Activated CD4-positive, alpha-beta T cell treated with anti-CD3 and anti-CD28 coated beads for 36 hours (primary cell): ENCODE data around the gene MEGF11. TPM values are rescaled to one million over a fixed set of nuclear protein-coding genes. Genes with fewer than 3 reads are reported as not detected.
"Not testable (repeated sequence)": the region's sequence is repeated elsewhere in the genome, so short reads cannot be mapped to it uniquely, and the experiment has no call there.

Source experiments
- ATAC-seq: fragments of 200-7000 bp; cut with Tn5 transposase; one replicate; pipeline ENCODE4 v1.10.0; 2021; ENCODE audit warnings: mild to moderate bottlenecking, moderate library complexity
- CTCF ChIA-PET: fragments of 350-600 bp; sonication (Branson Sonifier 250); formaldehyde crosslinking; loops from one replicate; lab custom pipeline; 2021; ENCODE audit warnings: antibody characterized with exemption; lab: Charles Lee
- POLR2A ChIA-PET: fragments of 350-600 bp; sonication (Branson Sonifier 250); formaldehyde crosslinking; loops from one replicate; lab custom pipeline; 2021; ENCODE audit warnings: antibody characterized with exemption, inconsistent platforms; lab: Charles Lee
- DNase-seq: peaks from one replicate; pipeline ENCODE4 v3.0.0-alpha.2; 2020
- H3K27ac Mint-ChIP-seq: one replicate; pipeline ENCODE4 v1.8.0; 2021; ENCODE audit warnings: mixed read lengths
- H3K27me3 Mint-ChIP-seq: one replicate; pipeline ENCODE4 v1.8.0; 2021; ENCODE audit warnings: mixed read lengths
- H3K36me3 Mint-ChIP-seq: one replicate; pipeline ENCODE4 v1.8.0; 2021; ENCODE audit warnings: low read depth, mixed read lengths
- H3K4me1 Mint-ChIP-seq: one replicate; pipeline ENCODE4 v1.8.0; 2021; ENCODE audit warnings: mixed read lengths
- H3K4me3 Mint-ChIP-seq: one replicate; pipeline ENCODE4 v1.8.0; 2021; ENCODE audit warnings: mild to moderate bottlenecking, moderate library complexity, mixed read lengths
- H3K9me3 Mint-ChIP-seq: one replicate; pipeline ENCODE4 v1.8.0; 2021; ENCODE audit warnings: low read depth, mixed read lengths
- intact Hi-C, 2 experiments: fragments of 100-400 bp; cut with DNase I in 1 of 2; cut with micrococcal nuclease in 1 of 2; formaldehyde crosslinking; loops; one replicate each; pipeline versions ENCODE4 v1.14.2 to v1.15.1; 2022 to 2024; cut with DNase I, micrococcal nuclease
- total RNA-seq, 2 experiments: library from RNA; stranded (reverse); gene quantifications; one replicate each; pipeline ENCODE4 v1.2.3, GENCODE V29; 2021

MEGF11 gene
- total RNA-seq, 2 experiments from 2014 or later, result not detected

DNA sequence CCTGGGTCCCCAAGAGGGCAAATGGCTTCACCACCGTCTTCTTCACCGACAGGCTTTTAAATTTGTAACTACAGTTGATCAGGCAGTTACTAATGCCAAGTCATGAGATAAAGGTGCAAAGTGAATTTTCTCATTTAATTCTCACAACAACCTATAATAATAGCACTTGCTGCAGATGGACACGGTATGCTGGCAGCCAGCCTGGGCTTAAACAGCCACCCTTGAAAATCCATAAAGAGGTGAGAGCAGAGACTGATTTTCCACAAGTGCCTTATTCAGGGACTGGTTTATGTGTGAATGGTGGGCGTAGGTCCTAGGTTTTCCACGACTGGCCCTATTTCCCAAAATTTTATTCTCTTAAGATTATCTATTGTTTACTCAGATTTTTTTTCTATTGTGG lies 266.4 kb downstream of the MEGF11 start:
- Mint-ChIP-seq H3K27ac (no peak overlapping the region), H3K9me3 (no peaks in the 10 kb centered on the region), H3K36me3 (no peaks in the 10 kb centered on the region), H3K4me1 (peaks cover 4% of the 10 kb centered on the region), H3K4me3 (no peak overlapping the region), H3K27me3 (peaks cover 37% of the 10 kb centered on the region)
- ChIA-PET POLR2A (no interaction called here), CTCF (no interaction called here)
- intact Hi-C loops, result no loop called here
- no peak for ATAC-seq
- DNase-seq, result no peak

DNA sequence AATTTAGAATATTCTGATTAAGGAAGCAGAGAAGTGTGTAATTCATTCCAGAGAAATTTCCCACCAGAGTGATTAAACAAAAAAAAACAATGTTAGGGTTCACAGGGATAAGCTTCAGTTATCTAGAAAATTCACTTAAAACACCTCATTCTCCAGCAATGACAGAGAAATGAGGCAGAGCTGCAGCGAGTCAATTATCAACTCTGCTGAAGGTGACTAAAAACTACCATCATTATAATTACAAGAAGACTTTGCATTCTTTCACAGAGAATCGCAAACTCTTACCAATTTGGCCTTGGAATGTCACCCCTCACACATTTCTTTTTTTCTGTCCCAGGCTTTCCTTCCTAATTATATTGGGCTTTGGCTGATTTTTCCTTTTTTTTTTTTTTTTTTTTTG lies 267.1 kb downstream of the MEGF11 start:
- Mint-ChIP-seq H3K4me3 (no peak overlapping the region), H3K27ac (no peak overlapping the region), H3K36me3 (no peaks in the 10 kb centered on the region), H3K4me1 (peaks cover 7% of the 10 kb centered on the region), H3K27me3 (peaks cover 33% of the 10 kb centered on the region), H3K9me3 (no peaks in the 10 kb centered on the region)
- DNase-seq (no peak), ATAC-seq (no peak)
- CTCF ChIA-PET, result no interaction called here
- intact Hi-C loops, result no loop called here
- POLR2A ChIA-PET, result no interaction called here

DNA sequence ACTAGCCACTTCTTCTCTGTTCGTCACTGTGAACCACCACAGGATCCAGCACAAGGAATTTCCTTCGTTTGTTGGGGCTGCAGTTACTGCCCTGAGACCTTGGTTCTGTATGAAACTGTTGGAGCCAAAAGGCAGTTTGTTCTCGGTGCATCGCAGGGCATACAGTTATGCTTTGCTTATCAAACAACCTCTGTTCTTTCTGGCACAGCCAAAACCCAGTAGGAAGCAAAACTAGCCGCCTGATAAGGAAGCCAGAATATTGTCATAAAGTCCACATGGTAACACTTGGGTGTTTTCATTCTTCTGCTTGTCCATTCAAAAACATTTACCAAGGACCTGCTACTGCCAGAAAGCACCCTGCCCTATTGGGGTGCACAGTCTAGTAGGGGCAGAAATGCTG lies 268.2 kb downstream of the MEGF11 start:
- Mint-ChIP-seq H3K4me3 (no peak overlapping the region), H3K27ac (no peak overlapping the region), H3K36me3 (no peaks in the 10 kb centered on the region), H3K9me3 (no peaks in the 10 kb centered on the region), H3K4me1 (peaks cover 7% of the 10 kb centered on the region), H3K27me3 (peaks cover 35% of the 10 kb centered on the region)
- ATAC-seq (no peak), DNase-seq (no peak)
- intact Hi-C loops, result no loop called here
- ChIA-PET CTCF (interaction anchor here (0.6 to 0.7 kb wide), 2 partner anchors 282 to 413 kb away, joined by 3 read pairs; no protein-coding TSS in a partner anchor), POLR2A (no interaction called here)

DNA sequence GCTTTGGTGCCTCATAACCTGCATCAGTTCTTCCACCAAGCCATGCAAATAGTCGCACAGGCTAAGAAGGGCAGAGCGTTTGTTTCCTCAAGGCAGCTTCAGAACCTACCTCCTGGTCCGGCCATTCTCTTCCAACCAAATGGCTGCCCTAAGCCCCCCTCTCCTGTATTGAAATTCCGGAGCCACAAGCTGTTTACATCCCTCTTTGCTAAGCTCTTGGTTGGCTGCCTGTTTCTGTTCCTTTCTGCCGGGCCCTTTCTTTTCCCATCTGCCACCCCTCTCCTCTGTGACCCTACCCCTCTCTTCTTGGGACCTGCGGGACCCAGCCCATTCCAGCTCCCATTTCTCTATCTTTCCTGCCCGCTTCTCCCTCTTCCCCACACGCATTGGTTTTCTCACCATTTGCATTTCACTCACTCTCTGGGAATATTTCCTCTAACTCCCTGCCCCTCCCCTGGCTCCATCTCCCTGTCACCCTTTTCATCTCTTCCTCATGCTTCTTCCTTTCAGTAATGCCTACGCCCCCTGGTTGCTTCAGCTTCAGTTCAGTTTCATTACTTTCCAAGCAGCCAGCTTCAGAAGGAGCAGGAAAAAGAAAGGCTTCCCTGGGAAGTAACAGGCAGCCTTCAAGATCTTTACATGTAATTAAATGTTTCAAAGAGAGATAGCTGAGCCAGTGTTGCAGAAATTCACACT lies 270.8 kb downstream of the MEGF11 start:
- intact Hi-C loops, result loop anchor here in 1 of 2 experiments (2.0 kb wide), 1 partner anchor 114 kb away; the partner anchor contains the start of gene RAB11A
- peak overlapping the region; percentile 39 for H3K4me3 Mint-ChIP-seq
- POLR2A ChIA-PET, result no interaction called here
- H3K4me1 Mint-ChIP-seq, result peaks cover 7% of the 10 kb centered on the region
- DNase-seq (no peak), ATAC-seq (no peak)
- H3K9me3 Mint-ChIP-seq, result no peaks in the 10 kb centered on the region
- no peaks in the 10 kb centered on the region for H3K36me3 Mint-ChIP-seq
- H3K27me3 Mint-ChIP-seq, result peaks cover 29% of the 10 kb centered on the region
- CTCF ChIA-PET, result interaction anchor here (0.7 to 2.9 kb wide), 8 partner anchors 24 to 594 kb away, joined by 3 to 13 read pairs (median 4); no protein-coding TSS in a partner anchor
- no peak overlapping the region for H3K27ac Mint-ChIP-seq

DNA sequence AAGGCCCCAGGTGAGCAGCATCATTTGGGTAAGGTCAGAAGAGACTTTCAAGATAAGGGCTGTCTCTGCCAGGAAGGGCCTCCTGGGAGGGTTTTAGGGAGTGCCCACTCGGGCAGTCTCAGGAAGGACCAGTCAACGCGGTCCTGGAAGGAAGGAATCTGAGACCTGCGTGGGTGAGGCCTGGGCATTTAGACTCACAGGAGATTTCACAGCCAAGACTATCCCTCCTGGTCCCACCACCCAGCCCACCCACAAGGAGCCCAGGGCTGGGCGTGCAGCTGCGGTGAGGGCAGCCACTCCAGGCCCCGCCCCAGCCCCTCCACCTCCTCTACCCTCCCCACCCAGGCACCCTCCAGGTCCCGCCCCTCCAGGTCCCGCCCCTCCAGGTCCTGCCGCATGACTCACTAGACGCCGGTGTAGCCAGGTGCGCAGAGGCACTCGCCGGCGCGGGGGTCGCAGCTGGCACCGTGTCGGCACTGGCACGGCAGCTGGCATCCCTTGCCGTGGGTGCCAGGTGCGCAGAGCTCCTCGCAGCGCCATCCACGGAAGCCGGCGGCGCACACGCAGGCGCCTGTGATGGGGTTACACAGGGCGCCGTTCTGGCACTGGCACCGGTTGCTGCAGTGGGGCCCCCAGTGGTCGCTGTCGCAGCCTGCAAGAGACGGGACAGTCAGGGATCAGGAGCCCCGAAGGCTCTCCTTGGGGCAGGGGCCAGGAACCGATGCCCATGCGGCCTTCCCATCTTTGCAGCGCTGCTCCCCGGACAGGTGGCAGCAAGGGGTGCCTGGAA lies 271.5 kb downstream of the MEGF11 start:
- ChIA-PET CTCF (interaction anchor here (0.6 to 2.9 kb wide), 11 partner anchors 9 to 595 kb away, joined by 3 to 13 read pairs (median 3); no protein-coding TSS in a partner anchor), POLR2A (no interaction called here)
- ATAC-seq (peak; percentile 97), DNase-seq (peak; percentile 84)
- intact Hi-C loops, result loop anchor here in 1 of 2 experiments (2.0 kb wide), 1 partner anchor 113 kb away; the partner anchor contains the start of gene RAB11A
- Mint-ChIP-seq H3K9me3 (no peaks in the 10 kb centered on the region), H3K27ac (no peak overlapping the region), H3K27me3 (peaks cover 29% of the 10 kb centered on the region), H3K4me1 (peaks cover 7% of the 10 kb centered on the region), H3K4me3 (peak overlapping the region; percentile 39), H3K36me3 (no peaks in the 10 kb centered on the region)

DNA sequence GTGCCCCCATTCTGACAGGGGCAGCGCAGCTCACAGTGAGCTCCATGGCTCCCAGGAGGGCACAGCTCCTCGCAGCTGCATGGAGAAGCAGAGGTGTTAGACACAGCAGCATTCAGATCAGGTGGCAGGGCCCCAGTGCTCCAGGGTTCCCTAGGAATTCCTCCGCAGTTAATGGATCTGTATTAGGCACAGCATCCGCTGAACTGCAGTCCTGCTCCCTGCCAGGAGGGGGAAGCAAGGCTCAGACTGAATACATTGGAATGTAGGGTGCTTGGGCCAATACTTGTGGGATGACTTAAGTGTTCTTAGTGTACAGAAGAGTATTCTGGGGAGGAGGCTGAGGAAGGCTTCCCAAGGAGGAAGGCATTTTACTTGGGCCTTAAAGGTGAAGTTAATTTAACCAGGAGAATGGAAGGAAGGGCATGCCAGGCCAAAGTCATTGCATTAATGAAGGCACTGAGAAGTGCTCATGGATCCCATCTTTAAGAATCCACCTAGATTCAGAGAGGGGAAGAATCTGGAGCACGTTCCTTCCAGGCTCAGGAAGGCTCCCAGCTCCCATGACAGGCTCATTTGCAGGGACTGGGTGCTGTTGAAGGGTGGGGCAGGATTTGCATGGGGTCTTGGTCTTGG lies 272.6 kb downstream of the MEGF11 start:
- CTCF ChIA-PET, result interaction anchor here (0.8 to 2.9 kb wide), 6 partner anchors 11 to 342 kb away, joined by 3 to 13 read pairs (median 4); no protein-coding TSS in a partner anchor
- Mint-ChIP-seq H3K4me1 (peaks cover 7% of the 10 kb centered on the region), H3K27me3 (peaks cover 24% of the 10 kb centered on the region), H3K4me3 (no peak overlapping the region), H3K27ac (no peak overlapping the region), H3K9me3 (no peaks in the 10 kb centered on the region), H3K36me3 (no peaks in the 10 kb centered on the region)
- intact Hi-C loops, result no loop called here
- POLR2A ChIA-PET, result no interaction called here
- DNase-seq (peak; percentile 48), ATAC-seq (no peak)

DNA sequence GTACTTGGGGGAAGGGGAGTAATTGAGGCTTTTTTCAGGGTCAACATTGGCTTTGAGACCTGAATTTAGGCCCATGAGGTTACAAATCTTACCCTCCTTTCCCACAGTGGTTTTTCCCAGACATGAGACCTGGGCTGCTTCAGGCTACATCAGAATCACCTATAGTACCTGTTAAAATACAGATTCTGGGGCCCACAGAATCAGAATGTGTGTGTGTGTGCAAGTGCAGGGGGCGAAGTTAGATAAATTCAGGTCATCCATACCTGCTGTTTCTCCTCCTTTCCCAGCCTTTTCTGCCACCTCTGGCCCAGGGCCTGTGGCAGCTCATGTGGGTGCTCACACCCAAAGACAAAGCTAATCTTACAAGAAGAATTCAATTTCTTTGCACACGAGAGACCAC lies 273.7 kb downstream of the MEGF11 start:
- ChIA-PET CTCF (interaction anchor here (0.8 to 1.9 kb wide), 3 partner anchors 10 to 18 kb away, joined by 3 to 5 read pairs (median 4); no protein-coding TSS in a partner anchor), POLR2A (no interaction called here)
- Mint-ChIP-seq H3K27ac (no peak overlapping the region), H3K9me3 (no peaks in the 10 kb centered on the region), H3K4me3 (no peak overlapping the region), H3K27me3 (peaks cover 24% of the 10 kb centered on the region), H3K4me1 (peaks cover 7% of the 10 kb centered on the region), H3K36me3 (no peaks in the 10 kb centered on the region)
- no peak for ATAC-seq
- intact Hi-C loops, result no loop called here
- DNase-seq, result no peak

DNA sequence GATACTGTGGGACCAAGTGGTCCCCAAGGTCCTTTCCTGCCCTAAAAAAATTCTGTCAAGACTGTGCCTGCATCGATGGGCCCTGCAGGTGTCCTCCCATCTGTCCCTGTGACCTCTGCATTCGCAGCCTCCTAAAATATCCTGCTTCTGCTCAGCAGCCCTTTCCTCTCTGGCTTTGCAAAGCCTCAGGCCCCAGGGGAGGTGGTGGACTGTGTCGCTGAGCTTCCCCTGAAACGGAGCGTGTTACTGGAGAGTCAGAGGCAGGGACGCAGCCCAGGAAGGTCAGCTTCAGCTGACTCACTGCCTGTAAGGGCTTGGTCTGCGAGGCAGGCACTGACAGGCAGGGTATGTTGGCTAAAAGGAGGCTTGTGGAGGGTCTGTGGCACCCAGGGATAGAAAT lies 274.2 kb downstream of the MEGF11 start:
- no peak overlapping the region for H3K27ac Mint-ChIP-seq
- no peaks in the 10 kb centered on the region for H3K9me3 Mint-ChIP-seq
- intact Hi-C loops, result no loop called here
- no peak for ATAC-seq
- POLR2A ChIA-PET, result no interaction called here
- H3K4me1 Mint-ChIP-seq, result peaks cover 7% of the 10 kb centered on the region
- DNase-seq, result no peak
- no peaks in the 10 kb centered on the region for H3K36me3 Mint-ChIP-seq
- H3K4me3 Mint-ChIP-seq, result no peak overlapping the region
- H3K27me3 Mint-ChIP-seq, result peaks cover 24% of the 10 kb centered on the region
- CTCF ChIA-PET, result interaction anchor here (1.5 to 1.9 kb wide), 2 partner anchors 11 to 17 kb away, joined by 4 to 5 read pairs; no protein-coding TSS in a partner anchor

DNA sequence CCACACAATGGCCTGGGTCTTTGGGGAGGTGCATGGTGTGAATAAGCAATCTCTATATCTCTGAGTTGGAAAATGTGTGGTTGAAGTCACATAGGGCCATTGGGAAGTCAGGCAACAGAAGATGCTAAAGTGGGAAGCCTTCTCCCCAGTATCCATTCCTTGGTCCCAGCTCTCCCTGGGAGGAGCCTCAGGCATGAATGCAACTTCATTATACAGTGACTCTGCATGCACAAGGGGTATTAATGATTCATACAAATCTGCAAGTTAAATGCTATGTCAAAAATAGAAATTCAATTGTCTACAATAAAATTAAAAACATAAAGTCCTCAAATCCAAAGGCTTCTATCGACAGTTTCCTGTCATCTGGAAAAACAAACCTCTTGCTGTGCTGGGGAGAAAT lies 275.4 kb downstream of the MEGF11 start:
- no peaks in the 10 kb centered on the region for H3K9me3 Mint-ChIP-seq
- H3K27ac Mint-ChIP-seq, result no peak overlapping the region
- H3K36me3 Mint-ChIP-seq, result no peaks in the 10 kb centered on the region
- CTCF ChIA-PET, result interaction anchor here (0.5 to 1.9 kb wide), 3 partner anchors 12 to 407 kb away, joined by 3 to 5 read pairs (median 4); no protein-coding TSS in a partner anchor
- ATAC-seq (no peak), DNase-seq (no peak)
- POLR2A ChIA-PET, result no interaction called here
- peaks cover 19% of the 10 kb centered on the region for H3K27me3 Mint-ChIP-seq
- no peak overlapping the region for H3K4me3 Mint-ChIP-seq
- H3K4me1 Mint-ChIP-seq, result peaks cover 7% of the 10 kb centered on the region
- intact Hi-C loops, result no loop called here

DNA sequence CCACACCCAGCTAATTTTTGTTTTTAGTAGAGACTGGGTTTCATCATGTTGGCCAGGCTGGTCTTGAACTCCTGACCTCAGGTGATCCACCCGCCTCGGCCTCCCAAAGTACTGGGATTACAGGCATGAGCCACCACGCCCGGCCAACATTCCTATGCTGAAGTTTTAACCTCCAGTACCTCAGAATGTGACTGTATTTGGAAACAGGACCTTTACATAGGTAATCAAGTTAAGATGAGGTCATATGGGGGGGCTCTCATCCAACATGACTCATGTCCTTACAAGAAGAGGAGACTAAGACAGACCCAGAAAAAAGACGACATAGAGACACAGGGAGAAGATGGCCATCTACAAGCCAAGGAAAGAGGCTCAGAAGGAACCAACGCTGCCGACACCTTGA lies 277.4 kb downstream of the MEGF11 start:
- CTCF ChIA-PET, H3K4me3 Mint-ChIP-seq, H3K27ac Mint-ChIP-seq, H3K9me3 Mint-ChIP-seq, intact Hi-C loops, ATAC-seq, DNase-seq, POLR2A ChIA-PET, H3K36me3 Mint-ChIP-seq, H3K4me1 Mint-ChIP-seq: not testable (repeated sequence)
- H3K27me3 Mint-ChIP-seq, result peaks cover 16% of the 10 kb centered on the region

DNA sequence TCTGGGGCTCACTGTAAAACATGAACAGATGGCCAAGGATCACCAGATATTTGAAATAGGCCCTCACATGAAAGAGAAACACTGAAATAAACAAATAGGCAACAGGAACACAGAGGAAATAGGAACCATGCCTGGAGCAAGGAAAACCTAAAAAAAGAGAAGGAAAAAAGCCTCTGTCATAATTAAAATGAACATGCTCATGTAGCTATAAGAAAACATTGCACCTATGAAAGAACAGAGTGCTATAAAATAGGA lies 281.9 kb downstream of the MEGF11 start:
- CTCF ChIA-PET, result no interaction called here
- DNase-seq (no peak), ATAC-seq (no peak)
- POLR2A ChIA-PET, result no interaction called here
- no peaks in the 10 kb centered on the region for H3K4me1 Mint-ChIP-seq
- H3K27ac Mint-ChIP-seq, result no peak overlapping the region
- H3K9me3 Mint-ChIP-seq, result no peaks in the 10 kb centered on the region
- peaks cover 25% of the 10 kb centered on the region for H3K27me3 Mint-ChIP-seq
- no peaks in the 10 kb centered on the region for H3K36me3 Mint-ChIP-seq
- intact Hi-C loops, result no loop called here
- no peak overlapping the region for H3K4me3 Mint-ChIP-seq
